Measurements from ENCODE around the gene GAGE12D.
A peak's percentile ranks its signal among the peaks of the same experiment; 100 is the strongest.
"Not testable (repeated sequence)": the region's sequence is repeated elsewhere in the genome, so short reads cannot be mapped to it uniquely, and the experiment has no call there.

GAGE12D gene

GRCh38 chrX:49541433-49541832, at the start of gene GAGE12D:
Gene GAGE12D (plus strand): TSS chrX:49541733. CDS start chrX:49542888, 1,155 bp downstream.
- DNase-seq, result not testable (repeated sequence)

GRCh38 chrX:49531877-49532276, 9.7 kb upstream of the GAGE12D start, which contains the start of gene GAGE12C:
Gene GAGE12C (plus strand): TSS chrX:49532177. CDS start chrX:49533332, 1,155 bp downstream.
- not testable (repeated sequence) for DNase-seq

DNA sequence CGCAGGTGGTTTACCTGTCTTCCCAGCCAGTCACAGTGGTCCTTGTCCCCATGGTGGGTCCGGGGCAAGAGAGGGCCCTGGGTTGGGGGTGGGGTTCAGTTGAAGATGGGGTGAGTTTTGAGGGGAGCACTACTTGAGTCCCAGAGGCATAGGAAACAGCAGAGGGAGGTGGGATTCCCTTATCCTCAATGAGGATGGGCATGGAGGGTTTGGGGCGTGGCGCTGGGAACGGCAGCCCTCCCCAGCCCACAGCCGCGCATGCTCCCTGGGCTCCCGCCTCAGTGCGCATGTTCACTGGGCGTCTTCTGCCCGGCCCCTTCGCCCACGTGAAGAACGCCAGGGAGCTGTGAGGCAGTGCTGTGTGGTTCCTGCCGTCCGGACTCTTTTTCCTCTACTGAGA, 9.5 kb downstream of the GAGE12D start, which contains the start of gene GAGE12E:
Gene GAGE12E (plus strand): TSS at position 301 of the 400 bp plus-strand sequence. CDS start 1,155 bp downstream, outside the sequence.
- not testable (repeated sequence) for DNase-seq

- DNase-seq, result not testable (repeated sequence)
Observed at GRCh38 chrX:49560542-49560941, 19.0 kb downstream of the GAGE12D start, which contains the start of gene GAGE12F. Gene GAGE12F (plus strand): TSS chrX:49560842. CDS start chrX:49561997, 1,155 bp downstream.

- DNase-seq, result peak in 1 of 2 donors; percentile 1
Observed at GRCh38 chrX:49568728-49569127, 27.2 kb downstream of the GAGE12D start.

DNA sequence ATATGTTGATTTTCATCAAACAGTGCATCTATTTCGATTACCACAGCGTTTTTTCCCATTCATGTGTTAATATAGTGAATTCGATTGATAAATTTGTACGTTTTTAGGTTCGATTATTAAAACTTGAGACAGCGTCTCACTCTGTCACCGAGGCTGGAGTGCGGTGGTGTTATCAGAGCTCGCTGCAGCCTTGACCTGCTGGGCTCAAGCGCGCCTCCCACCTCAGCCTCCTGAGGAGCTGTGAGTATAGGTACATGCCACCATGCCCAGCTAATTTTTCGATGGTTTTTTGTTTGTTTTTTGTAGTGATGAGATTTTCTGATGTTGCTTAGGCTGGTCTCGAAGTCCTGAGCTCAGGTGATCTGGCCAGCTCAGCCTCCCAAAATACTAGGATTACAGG, 27.6 kb downstream of the GAGE12D start:
- not testable (repeated sequence) for DNase-seq

GRCh38 chrX:49570100-49570499, 28.6 kb downstream of the GAGE12D start, which contains the start of gene GAGE12G:
Gene GAGE12G (plus strand): TSS chrX:49570400. CDS start chrX:49571555, 1,155 bp downstream.
- not testable (repeated sequence) for DNase-seq

DNA sequence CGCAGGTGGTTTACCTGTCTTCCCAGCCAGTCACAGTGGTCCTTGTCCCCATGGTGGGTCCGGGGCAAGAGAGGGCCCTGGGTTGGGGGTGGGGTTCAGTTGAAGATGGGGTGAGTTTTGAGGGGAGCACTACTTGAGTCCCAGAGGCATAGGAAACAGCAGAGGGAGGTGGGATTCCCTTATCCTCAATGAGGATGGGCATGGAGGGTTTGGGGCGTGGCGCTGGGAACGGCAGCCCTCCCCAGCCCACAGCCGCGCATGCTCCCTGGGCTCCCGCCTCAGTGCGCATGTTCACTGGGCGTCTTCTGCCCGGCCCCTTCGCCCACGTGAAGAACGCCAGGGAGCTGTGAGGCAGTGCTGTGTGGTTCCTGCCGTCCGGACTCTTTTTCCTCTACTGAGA, 38.1 kb downstream of the GAGE12D start, which contains the start of gene GAGE12H:
Gene GAGE12H (plus strand): TSS at position 301 of the 400 bp plus-strand sequence. CDS start 1,155 bp downstream, outside the sequence.
- DNase-seq, result not testable (repeated sequence)

- not testable (repeated sequence) for DNase-seq
Observed at GRCh38 chrX:49589196-49589595, 47.7 kb downstream of the GAGE12D start, which contains the start of gene GAGE2A. Gene GAGE2A (plus strand): TSS chrX:49589496. CDS start chrX:49590651, 1,155 bp downstream.

- DNase-seq, result not testable (repeated sequence)
Observed at GRCh38 chrX:49589769-49590478, 48.4 kb downstream of the GAGE12D start.

DNA sequence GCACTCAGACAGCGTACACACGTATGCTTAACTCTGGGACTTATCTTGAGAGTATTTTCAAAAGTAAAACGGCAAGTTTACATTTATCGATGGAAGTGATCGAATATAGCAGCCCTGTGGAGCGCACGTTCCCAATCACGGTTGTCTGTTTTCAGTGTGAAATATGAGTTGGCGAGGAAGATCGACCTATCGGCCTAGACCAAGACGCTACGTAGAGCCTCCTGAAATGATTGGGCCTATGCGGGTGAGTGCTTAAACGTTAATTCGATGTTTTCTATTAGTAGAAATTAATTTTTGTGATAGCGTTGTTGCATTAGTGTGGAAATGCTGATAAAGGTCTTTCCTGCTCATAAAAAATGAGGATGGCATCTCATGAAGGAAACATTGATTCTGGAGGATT, 49.0 kb downstream of the GAGE12D start:
- DNase-seq, result not testable (repeated sequence)

All from CD4-positive, alpha-beta T cell treated with Interferon alpha-2 for 1 hour (primary cell).